Psoas muscle (tissue), 8 donors: Measurements from ENCODE around the gene FAP. TPM values are rescaled to one million over a fixed set of nuclear protein-coding genes. Genes with fewer than 3 reads are reported as not detected.

ENCODE experiments used
- ATAC-seq, 4 donors: fragments of 200-7000 bp; cut with Tn5 transposase; one replicate each; pipeline ENCODE4 v1.9.1; 2020; ENCODE audit warnings: moderate library complexity in 3 of 4, mild to moderate bottlenecking in 2 of 4
- DNase-seq, 2 donors: peaks; one replicate each; pipeline ENCODE4 v3.0.0-alpha.2; 2020
- H3K27ac ChIP-seq: fragments of 200-600 bp; one replicate; pipeline ENCODE4 v1.8.0; 2022
- H3K27me3 ChIP-seq, 3 donors: fragments of 200-600 bp in 1 of 3; one replicate each; pipeline versions ENCODE4 v1.6.1 to v1.8.0; 2013 to 2022; ENCODE audit warnings: low read length in 2 of 3, mild to moderate bottlenecking in 2 of 3, moderate library complexity in 1 of 3; ENCODE audit not compliant: insufficient read depth in 3 of 3
- H3K36me3 ChIP-seq, 2 donors: fragments of 200-600 bp in 1 of 2; one replicate each; pipeline versions ENCODE4 v1.6.1 to v1.8.0; 2013 to 2022; ENCODE audit warnings: low read depth in 1 of 2, mild to moderate bottlenecking in 1 of 2, moderate library complexity in 1 of 2; ENCODE audit not compliant: insufficient read depth in 1 of 2
- H3K4me1 ChIP-seq: fragments of 200-600 bp; one replicate; pipeline ENCODE4 v1.8.0; 2022
- H3K4me3 ChIP-seq: fragments of 200-600 bp; one replicate; pipeline ENCODE4 v1.8.0; 2022; ENCODE audit warnings: mild to moderate bottlenecking
- H3K9me3 ChIP-seq: fragments of 200-600 bp; one replicate; pipeline ENCODE4 v1.8.0; 2022
- CTCF ChIP-seq: fragments of 200-600 bp; IDR thresholded peaks from one replicate; pipeline ENCODE4 v1.8.0; 2022; ENCODE audit warnings: antibody characterized with exemption
- WGBS, 3 donors: extraction: QIAGEN DNeasy Blood & Tissue Kit; methylation state at CpG; one replicate each; pipeline versions ENCODE4 v1.1.6 to v1.1.7; 2013; 5-methylcytosine and 5-hydroxymethylcytosine counted together
- intact Hi-C, 2 donors: fragments of 100-400 bp; cut with DNase I; formaldehyde crosslinking; loops; one replicate each; pipeline versions ENCODE4 v1.11.0 to v1.14.2; 2022
- polyA plus RNA-seq, 3 donors: library from polyadenylated mRNA; stranded (reverse); fragments of 200-250 nt; gene quantifications; one replicate each; pipeline ENCODE4 v1.2.3, GENCODE V29; 2013
- total RNA-seq, 4 donors: library from RNA; stranded (reverse); fragmentation: NEBNext Ultra II Directional in 2 of 4; extraction: Animal tissue kit (Norgen Biotek cat#: 25700) in 2 of 4; gene quantifications; one replicate each; pipeline versions ENCODE4 v1.2.1 to v1.2.4, GENCODE V29; 2021 to 2023
- donor health status: healthy with polysubstance abuse.
- donor health status: DM: no; HTN: no; CAD: no; lungs with moderate emphysema.
- donor health status: Bipolar disorder and iron deficiency.
- donor health status: healthy.
- donor health status: DM: yes; HTN: yes; CAD: no.
- donor health status: DM: no; HTN: no; CAD: no.
- donor health status: DM: no; HTN: no; CAD: no.
- donor health status: DM: yes; HTN: yes; CAD: no.

Gene FAP
- total and polyA plus RNA-seq, 7 donors = 0.96 to 7.5 (median 1.6) TPM

DNA sequence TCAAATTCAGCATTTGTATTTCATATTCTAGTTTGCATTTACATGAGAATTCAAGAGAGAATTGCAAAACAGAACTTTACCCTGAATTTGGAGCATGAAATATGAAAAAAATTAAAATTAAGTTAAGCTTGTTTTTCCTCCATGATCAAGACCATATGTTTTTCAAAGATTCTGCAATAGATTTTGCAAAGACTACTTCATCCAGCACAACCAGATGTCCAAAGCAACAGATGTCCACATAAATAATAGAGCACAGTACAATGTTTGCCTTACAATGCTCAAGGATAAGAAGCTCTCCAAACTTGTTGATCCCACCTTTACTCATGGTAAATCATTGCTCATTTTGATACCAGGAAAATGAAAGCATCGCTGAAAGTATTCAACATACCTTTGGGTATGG is 25.6 kb downstream of the FAP start:
- TF ChIP-seq CTCF = no peak
- H3K36me3 ChIP-seq = no peaks in the 10 kb centered on the region
- H3K27ac ChIP-seq = no peak overlapping the region
- H3K4me1 ChIP-seq = no peaks in the 10 kb centered on the region
- DNase-seq (no peak), ATAC-seq (no peak)
- no peaks in the 10 kb centered on the region for H3K27me3 ChIP-seq
- WGBS, 3 donors = 71 to 84% (median 83%) methylated on average over 1 of the region's 1 CpG
- no peak overlapping the region for H3K4me3 ChIP-seq
- intact Hi-C loops = no loop called here
- H3K9me3 ChIP-seq = no peaks in the 10 kb centered on the region

DNA sequence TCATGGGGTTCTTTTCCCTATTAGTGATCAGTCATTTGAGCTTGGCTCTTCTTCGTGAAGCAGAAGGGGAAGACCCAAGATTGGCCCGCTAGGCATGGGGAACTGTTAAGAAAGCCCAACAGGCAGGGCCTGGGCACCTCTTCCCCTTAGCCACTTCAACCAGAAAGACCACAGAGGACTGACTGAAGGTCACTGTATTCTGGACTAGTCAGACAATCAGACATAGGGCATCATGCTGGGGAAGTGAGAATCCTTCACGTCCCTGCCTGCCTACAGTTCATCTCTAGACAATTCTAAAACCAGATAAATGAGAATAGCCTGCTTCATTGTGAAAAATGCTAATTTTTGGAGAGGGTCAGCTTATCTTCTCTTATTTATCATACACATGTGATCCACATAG is 28.1 kb downstream of the FAP start:
- Histone ChIP-seq H3K4me3 (no peak overlapping the region), H3K9me3 (no peaks in the 10 kb centered on the region), H3K27ac (no peak overlapping the region), H3K4me1 (no peaks in the 10 kb centered on the region), H3K27me3 (no peaks in the 10 kb centered on the region), H3K36me3 (no peaks in the 10 kb centered on the region)
- ATAC-seq (no peak), DNase-seq (no peak)
- intact Hi-C loops = no loop called here
- TF ChIP-seq CTCF = no peak
- WGBS, 3 donors = 79 to 96% (median 90%) methylated on average over 3 of the region's 3 CpGs

DNA sequence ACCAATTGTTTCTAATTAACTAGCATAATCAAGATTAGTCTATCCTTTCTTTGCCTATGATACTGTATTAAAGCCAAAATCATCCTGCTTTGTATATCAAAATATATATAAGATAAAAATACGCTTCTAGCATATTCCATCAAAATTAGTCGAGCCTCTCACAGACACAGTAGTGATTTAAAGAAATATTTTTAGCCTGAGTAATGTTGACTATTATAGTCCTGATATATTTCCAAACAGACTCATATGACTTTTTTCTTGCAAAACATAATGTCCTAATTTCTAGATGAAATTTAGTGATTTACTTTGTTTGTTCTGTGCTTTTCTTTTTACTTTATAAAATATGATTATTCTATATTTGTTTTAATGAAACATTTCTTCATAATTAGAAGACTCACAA is 30.9 kb downstream of the FAP start:
- Histone ChIP-seq H3K4me3 (no peak overlapping the region), H3K4me1 (no peaks in the 10 kb centered on the region), H3K9me3 (no peaks in the 10 kb centered on the region), H3K27ac (no peak overlapping the region), H3K27me3 (no peaks in the 10 kb centered on the region), H3K36me3 (no peaks in the 10 kb centered on the region)
- 74 to 82% (median 79%) methylated on average over 2 of the region's 2 CpGs for WGBS, 3 donors
- intact Hi-C loops = no loop called here
- DNase-seq (no peak), ATAC-seq (no peak)
- no peak for TF ChIP-seq CTCF

DNA sequence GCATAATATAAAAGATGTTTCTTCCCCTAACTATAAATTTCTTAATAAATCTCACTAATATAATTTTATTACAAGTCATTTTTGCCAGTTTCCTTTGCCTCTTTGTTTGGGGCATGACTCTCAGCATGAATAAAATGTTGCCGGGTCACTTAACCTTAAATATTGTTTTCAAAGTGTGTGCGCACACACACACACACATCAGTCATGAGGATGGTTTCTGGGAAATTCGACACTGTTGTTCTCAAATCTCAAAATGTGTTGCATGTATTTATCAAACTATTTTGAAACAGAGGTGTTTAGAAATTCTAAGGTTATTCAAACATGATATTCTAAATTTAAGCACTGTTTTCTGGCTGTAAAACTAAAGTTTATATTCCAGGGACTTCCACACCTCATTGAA is 31.5 kb downstream of the FAP start:
- intact Hi-C loops = no loop called here
- DNase-seq = no peak
- ATAC-seq = no peak
- no peak overlapping the region for H3K27ac ChIP-seq
- no peaks in the 10 kb centered on the region for H3K36me3 ChIP-seq
- H3K4me1 ChIP-seq = no peaks in the 10 kb centered on the region
- no peak overlapping the region for H3K4me3 ChIP-seq
- no peaks in the 10 kb centered on the region for H3K27me3 ChIP-seq
- no peaks in the 10 kb centered on the region for H3K9me3 ChIP-seq
- no peak for TF ChIP-seq CTCF
- 72 to 81% (median 80%) methylated on average over 3 of the region's 3 CpGs for WGBS, 3 donors

GRCh38 chr2:162210385-162210784 is 32.9 kb downstream of the FAP start:
- H3K4me3 ChIP-seq = no peak overlapping the region

More at GRCh38 chr2:162210385-162210784, 32.9 kb downstream of the FAP start:
- no peak overlapping the region for H3K27ac ChIP-seq
- no peak for ATAC-seq
- no peaks in the 10 kb centered on the region for H3K36me3 ChIP-seq
- no peaks in the 10 kb centered on the region for H3K27me3 ChIP-seq
- TF ChIP-seq CTCF = no peak
- no peak for DNase-seq
- intact Hi-C loops = no loop called here
- H3K4me1 ChIP-seq = no peaks in the 10 kb centered on the region
- no peaks in the 10 kb centered on the region for H3K9me3 ChIP-seq
